Retinal pigment epithelial cell (primary cell): ENCODE data around the gene EPHB1.

Experiments
- DNase-seq: peaks from one replicate; pipeline ENCODE4 v3.0.0-alpha.2; 2010; ENCODE audit warnings: low read depth
- H3K4me3 ChIP-seq: 2 replicates; pipeline ENCODE4 v1.5.1; 2011; ENCODE audit warnings: mild to moderate bottlenecking, low read length, control low read depth, moderate library complexity
- TF ChIP-seq, protein P1 (sequence below): conservative IDR thresholded peaks from 2 replicates; pipeline ENCODE4 v1.5.1; 2011; ENCODE audit warnings: low read depth, low read length, control low read depth, inconsistent platforms

The EPHB1 gene

DNA sequence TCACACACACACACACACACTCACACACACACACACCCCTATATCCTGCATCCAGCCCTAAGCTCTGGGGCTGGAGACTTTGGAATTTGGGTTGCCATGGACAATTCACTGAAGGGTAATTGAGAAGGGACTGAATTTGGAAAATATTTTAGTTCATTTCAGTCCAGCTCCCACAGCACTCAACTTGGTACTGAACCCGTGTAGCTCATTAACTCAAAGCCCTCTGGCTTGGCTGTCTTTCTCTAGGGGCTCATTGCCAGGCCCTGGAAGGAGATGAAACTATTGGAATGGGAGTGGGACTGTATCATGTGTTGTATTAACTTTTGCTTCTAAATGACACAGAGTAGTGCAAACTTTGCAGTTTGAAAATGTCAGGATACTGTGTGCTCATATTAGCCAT lies 157.3 kb downstream of the EPHB1 start:
- DNase-seq = no peak
- TF ChIP-seq, protein P1, sequence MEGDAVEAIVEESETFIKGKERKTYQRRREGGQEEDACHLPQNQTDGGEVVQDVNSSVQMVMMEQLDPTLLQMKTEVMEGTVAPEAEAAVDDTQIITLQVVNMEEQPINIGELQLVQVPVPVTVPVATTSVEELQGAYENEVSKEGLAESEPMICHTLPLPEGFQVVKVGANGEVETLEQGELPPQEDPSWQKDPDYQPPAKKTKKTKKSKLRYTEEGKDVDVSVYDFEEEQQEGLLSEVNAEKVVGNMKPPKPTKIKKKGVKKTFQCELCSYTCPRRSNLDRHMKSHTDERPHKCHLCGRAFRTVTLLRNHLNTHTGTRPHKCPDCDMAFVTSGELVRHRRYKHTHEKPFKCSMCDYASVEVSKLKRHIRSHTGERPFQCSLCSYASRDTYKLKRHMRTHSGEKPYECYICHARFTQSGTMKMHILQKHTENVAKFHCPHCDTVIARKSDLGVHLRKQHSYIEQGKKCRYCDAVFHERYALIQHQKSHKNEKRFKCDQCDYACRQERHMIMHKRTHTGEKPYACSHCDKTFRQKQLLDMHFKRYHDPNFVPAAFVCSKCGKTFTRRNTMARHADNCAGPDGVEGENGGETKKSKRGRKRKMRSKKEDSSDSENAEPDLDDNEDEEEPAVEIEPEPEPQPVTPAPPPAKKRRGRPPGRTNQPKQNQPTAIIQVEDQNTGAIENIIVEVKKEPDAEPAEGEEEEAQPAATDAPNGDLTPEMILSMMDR = no peak
- no peak overlapping the region for H3K4me3 ChIP-seq

DNA sequence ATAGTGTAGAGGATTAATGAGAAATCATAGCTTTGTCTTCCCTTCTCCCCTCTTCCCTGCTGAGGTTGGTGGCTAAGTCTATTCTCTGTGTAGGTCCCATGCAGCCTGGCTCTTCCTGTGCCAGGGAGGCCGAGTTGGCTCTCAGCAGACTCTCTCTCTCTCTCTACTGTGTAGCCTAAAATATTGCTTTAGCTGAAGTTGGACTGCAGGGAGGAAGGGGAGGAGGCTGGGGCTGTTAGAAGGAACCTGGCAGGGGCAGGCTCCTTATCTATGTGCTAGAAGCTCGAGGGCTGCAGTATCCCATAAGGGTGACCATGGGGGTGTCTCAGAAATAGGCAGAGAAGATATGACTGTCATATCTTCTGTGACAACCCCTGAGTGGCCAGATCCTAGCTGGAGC lies 160.8 kb downstream of the EPHB1 start:
- no peak for DNase-seq
- H3K4me3 ChIP-seq = no peak overlapping the region
- TF ChIP-seq, protein P1 = no peak

DNA sequence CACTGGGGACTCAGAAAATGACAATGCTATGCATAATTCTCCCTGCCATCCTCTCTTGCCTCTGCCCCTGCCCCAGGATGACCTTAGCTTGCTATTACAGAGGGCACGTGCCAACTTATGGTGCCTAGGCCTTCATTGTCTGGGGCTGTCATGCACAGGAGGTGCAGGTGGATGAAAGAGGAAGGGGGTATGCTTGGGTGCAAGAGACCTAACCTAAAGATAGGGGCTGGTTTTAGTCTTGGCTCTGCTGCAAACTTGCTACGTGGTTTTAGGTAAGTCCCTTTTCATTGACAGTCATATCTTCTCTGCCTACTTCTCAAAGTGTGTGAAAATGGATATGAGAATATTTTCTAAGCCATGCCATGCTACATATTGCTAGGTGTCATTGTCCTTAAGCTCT lies 161.3 kb downstream of the EPHB1 start:
- DNase-seq = no peak
- TF ChIP-seq, protein P1 = no peak
- H3K4me3 ChIP-seq = no peak overlapping the region

DNA sequence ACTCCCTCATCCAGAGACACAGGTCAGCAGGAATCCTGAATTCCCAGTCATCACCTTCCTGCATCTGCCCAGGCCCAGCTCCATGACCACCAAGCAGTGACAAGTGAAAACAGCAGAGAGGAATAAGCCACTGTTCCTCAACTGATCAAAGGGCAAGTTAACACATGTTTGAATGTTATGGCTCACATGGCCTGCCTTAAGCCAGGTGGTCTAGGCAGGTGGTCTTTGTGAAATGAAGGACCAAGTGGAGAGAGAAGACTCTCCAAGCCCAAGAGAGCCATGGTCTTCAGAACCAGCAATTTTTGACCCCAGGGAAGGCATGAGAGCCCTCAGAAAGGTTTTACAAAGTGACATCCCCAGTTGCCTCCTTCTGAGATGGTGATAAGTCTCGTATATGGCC lies 161.8 kb downstream of the EPHB1 start:
- DNase-seq = no peak
- no peak overlapping the region for H3K4me3 ChIP-seq
- TF ChIP-seq, protein P1 = no peak

DNA sequence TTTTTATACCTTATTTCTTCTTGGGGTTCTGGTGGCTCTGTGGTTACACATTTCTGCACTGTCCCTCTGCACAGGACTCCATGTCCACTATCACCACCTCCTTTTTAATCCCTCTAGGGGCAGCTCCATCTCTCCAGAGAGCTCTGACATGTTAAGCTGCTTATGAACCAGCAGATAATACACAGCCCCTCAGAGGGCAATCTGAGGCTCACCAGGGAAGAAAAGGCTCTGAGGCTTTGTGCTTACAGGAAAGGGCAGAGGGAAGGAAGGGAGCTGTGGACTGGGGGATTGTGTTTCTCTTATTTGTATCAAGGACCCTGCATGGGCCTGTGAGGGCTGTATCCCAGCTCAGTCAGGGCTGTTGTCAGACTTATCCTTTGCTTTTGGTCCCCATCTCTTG lies 164.5 kb downstream of the EPHB1 start:
- DNase-seq = no peak
- no peak overlapping the region for H3K4me3 ChIP-seq
- TF ChIP-seq, protein P1 = no peak

DNA sequence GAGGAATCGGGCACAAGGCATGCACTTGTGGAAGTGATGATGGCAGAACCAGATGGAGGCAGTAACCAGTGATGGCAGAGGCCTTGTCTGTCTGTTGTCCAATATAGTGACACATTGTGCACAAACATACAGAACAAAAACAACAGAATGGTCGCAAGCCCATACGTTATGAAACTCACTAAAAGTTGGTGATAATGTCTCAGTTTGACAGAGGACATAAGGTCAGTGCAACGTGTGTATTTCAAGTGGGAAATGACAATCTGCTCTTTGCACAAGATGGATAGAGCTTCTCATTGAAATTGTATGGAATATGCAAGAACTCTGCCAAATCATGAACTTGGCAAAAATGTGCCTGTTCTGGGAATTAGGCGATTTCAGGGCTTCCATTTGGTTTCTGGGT lies 169.2 kb downstream of the EPHB1 start:
- no peak for DNase-seq
- TF ChIP-seq, protein P1 = no peak

DNA sequence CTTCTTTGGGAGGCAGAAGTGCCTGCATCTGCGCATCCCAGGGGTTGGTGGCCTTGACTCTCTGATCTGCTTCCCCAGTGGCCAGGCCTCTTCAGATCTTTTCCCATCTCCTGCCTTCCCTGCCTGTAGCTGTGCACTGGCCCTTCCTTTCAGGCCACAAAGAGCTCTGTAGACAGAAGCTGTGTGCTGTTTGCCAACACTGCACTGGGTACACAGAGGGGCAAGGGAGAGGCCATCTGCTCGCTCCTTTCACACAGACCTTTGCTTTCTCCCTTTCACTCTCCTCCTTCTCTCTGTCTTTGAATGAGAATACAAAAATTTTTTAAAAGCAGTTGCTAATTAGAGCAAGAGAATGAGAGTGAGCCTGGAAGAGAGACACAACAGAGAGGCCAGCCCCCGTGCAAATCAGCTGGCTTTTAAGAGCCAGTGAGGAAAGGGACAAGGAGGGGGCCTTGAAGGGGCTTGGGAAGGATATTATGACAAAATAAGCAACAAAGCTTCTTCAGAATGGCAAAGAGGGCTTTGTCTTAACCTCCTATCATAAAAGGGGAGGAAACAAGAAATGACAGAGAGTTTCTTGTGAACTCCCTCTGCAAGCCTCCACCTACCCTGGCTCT lies 170.9 kb downstream of the EPHB1 start:
- TF ChIP-seq, protein P1 = no peak
- H3K4me3 ChIP-seq = no peak overlapping the region
- DNase-seq = no peak

More for the DNA sequence above, 169.2 kb downstream of the EPHB1 start:
- no peak overlapping the region for H3K4me3 ChIP-seq
